ENCODE results near the gene KRR1.

KRR1 gene

DNA sequence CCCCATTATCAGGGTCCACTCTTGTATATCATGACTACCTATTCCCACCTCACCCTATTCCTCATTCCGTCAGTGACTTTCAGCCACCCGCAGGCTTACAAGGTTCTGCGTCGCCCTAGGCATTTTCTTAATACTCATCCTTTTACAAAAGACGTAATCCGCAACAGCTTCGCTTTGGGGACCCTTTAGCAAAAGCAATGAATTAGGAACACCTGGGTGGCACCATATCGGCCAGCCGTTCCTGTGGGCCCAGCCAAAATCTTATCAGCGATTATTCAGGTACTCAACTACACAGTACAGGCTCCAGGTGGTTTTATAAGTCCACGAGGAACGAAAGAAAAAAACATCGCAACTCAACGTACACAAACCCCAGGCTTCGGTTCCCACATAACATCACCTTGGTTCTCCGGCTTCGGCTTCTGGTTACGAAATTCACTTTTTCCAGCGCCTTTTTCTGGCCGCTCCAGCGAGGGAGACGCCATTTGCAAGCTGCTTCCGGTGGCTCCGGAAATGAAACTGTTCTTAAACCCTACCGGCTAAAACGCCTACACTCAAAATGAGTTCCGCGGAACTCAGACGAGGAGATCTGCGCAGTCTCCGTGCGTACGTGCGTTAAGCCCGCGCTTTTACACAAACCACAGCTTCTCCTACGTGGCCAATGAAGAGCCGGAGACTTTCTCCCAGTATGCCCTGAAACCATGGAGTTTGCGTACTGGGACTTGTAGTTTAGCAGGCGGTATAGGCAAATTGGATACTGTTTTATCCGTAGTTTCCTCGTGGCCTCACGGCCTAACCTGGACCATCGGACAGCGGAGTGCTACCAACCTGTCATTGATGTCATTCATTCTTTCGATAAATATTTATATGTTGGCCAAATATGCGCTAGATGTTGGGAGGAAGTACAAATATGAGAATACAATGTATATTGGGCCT is at the start of gene KRR1:
KRR1 (minus strand) TSS at position 494 of the 933 bp plus-strand sequence; CDS start at position 482, 12 bp downstream.
- DNase-seq (ENCODE audit: low read depth): peak; percentile 82

- DNase-seq (ENCODE audit: low read depth): no peak
Observed at GRCh38 chr12:75560167-75560566, 48.8 kb upstream of the KRR1 start.

DNA sequence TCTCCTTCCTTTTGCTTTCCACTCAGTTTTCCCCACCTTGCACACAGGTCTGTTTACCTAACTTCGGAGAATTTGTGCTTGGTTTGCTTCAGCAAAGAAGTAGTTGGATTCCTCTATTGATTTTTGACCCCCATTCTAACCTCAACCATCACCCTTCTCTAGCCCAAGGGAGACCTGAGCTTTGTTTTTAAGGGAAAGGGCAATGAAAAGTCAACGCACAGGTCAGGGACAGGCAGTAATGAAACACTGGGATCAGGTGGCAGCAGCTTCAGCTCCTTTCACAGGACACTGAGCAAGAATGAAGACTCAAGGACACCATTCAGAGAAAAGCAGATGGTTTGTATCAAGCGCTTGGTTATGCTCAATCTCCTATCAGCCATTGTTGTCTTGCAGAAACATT is 46.9 kb upstream of the KRR1 start:
- DNase-seq (ENCODE audit: low read depth): no peak

DNA sequence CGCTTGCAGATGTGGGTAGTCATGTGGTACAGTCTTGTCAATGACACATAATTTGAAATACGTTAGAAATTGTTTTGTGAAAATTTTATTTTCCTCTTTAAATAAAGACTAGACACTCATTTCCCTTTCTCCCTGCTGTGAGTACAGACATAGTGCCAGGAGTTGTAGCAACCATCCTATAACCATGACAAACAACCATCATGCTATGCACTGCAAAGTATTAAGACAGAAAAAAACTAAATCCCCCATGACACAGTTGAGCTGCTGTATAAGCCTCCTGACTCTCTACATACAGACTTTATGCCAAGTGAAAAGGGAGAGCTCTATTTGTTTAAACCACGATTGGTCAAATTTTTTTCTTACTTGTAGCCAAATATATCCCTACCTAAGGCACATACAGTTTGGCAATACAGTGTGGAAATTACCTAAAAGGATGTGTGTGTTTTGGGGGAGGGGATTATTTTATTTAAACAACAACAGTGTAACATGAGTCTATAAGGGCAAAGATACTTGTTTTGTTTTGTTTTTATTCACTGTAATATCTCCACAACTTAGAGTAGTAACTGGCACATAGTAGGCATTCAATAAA is 45.0 kb upstream of the KRR1 start:
- DNase-seq (ENCODE audit: low read depth): no peak

DNA sequence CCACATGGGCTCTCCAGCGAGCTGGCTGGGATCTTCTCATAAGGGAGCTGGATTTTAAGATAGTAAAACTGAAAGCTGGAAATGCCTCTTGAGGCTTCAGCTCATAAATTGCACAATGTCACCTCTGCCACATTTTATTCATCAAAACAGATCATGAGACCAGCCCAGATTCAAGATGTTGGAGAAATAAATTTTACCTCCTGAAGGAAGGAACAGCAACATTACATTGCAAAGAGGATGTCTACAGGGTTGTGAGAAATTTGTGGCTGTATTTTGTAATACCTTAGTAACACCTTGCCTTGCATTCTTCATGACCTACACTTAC is 43.1 kb upstream of the KRR1 start:
- no peak for DNase-seq (ENCODE audit: low read depth)

DNA sequence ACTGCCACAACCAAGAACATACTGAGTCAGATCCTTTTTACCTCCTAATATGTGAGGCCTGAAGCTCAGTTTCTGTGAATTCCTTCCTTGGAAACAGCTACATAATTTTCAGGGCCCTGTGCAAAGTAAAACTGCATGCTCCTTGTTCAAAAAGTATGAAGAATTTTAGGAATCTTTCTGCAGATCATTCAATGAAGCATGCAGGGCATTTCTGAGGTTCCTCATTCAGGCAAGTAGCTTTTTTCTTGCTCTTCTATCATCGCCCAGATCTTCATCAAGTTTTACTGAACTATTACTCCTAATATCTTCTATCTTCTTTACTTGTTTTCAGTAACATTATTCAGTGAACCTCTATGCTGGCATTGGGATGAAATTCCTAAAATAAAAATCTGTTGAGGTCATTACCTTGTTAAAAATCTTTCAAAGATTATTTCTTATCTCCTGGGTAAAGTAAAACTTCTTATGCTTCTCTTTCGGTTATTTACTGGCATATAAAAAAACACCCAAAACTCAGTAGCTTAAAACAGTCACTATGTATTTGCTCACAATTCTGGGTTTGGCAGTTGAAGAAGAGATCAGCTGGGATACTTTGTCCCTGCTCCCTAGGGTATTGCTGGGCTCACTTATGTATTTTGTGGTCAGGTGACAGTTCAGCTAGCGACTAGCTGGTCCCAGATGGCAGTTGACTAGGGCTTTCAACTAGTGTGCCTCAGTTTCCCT is 42.6 kb upstream of the KRR1 start:
- DNase-seq (ENCODE audit: low read depth): no peak

- no peak for DNase-seq (ENCODE audit: low read depth)
Observed at GRCh38 chr12:75553398-75553797, 42.0 kb upstream of the KRR1 start.

- no peak for DNase-seq (ENCODE audit: low read depth)
Observed at GRCh38 chr12:75551477-75551876, 40.1 kb upstream of the KRR1 start.

GRCh38 chr12:75550401-75551240 is 39.2 kb upstream of the KRR1 start:
- no peak for DNase-seq (ENCODE audit: low read depth)

DNA sequence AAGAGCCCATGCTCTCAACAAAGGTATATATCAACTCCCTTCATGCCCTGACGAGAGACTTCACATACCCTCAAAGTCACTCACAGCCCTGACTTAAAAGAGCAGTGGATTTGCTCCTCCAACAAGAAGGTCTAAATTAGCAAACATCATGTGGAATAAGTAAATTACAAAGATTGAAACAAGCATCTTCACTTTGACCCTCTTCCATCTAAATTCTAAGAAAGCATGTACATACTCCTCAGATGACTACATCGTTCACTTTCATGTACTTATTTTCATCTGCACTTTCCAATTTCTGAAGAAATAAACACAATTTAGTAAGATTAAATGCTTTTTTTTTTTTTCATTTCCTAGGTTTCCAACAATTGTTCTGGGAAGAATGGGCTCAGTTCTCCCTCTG is 38.6 kb upstream of the KRR1 start:
- no peak for DNase-seq (ENCODE audit: low read depth)

GRCh38 chr12:75548879-75549278 is 37.5 kb upstream of the KRR1 start:
- DNase-seq (ENCODE audit: low read depth): no peak

DNA sequence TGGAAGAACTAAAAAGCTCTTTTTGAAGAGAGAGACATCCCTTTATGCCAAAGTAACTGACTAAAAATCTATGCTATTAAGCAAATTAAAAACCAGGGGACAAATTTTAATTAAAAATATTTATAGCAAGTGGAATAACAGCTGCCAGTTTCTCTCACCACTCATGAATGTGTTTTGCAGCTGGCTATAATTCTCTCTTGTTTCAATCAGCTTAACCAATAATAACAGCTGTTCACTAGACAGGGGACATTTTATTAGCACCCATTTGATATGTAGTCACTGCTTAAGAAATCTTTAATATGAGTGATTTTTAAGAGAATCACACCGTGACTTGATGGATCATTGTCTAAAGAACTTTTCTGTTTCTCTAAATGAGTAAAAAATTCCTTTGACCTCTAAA is 34.2 kb upstream of the KRR1 start:
- DNase-seq (ENCODE audit: low read depth): no peak

- DNase-seq (ENCODE audit: low read depth): no peak
Observed at GRCh38 chr12:75543529-75543928, 32.1 kb upstream of the KRR1 start.

GRCh38 chr12:75542942-75543341 is 31.5 kb upstream of the KRR1 start:
- no peak for DNase-seq (ENCODE audit: low read depth)

DNA sequence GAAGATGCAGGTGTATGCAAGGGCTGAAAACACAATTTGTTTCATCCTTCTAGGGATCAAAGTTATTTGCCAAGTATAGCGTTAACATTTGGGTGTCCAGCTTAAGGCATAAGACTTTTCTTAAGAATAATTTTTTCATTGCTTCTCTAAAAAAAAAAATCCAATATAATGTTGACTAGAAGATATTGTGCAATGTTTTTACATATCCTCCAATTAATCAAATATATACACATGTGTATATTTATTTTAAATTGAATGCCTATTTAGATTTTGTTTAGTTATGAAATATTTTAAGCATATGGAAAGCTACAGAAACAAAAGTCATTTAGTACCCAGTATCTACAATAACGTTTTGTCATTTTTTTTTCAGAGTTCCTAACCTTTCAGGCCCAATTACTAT is 28.5 kb upstream of the KRR1 start:
- no peak for DNase-seq (ENCODE audit: low read depth)

- no peak for DNase-seq (ENCODE audit: low read depth)
Observed at GRCh38 chr12:75533239-75533638, 21.8 kb upstream of the KRR1 start.

DNA sequence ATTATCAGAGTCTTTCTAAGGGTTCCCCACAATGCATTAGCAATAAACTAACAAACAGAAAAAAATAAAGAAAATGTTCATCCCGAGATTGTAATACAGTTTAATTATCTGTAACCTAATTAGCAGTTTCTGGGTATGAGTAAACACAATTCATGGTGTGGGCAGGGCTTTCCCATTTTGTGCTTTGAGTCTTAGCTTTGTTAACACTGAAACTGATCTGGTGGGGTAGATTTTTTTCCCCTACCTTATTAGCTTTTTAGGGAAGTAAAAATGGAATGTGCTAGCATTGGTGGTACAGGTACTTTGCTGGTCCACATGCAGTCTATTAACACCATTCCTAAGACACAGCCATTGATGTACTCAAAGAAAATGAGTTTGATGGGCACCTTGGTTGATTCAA is 18.4 kb upstream of the KRR1 start:
- DNase-seq (ENCODE audit: low read depth): no peak

DNA sequence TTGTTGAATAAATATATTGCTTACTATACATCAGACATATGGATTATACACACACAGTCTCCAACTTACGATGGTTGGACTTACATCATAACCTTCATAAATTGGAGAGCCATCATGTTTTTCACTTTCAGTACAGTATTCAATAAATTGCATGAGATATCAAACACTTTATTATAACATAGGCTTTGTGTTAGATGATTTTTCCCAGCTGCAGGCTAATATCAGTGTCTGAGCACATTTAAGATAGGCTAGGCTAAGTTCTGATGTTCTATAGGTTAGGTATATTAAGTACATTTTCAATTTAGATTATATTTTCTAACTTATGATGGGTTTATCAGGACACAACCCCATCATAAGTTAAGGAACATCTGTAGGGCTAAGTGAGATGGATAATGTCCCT is 17.9 kb upstream of the KRR1 start:
- DNase-seq (ENCODE audit: low read depth): no peak

GRCh38 chr12:75528692-75529091 is 17.3 kb upstream of the KRR1 start:
- DNase-seq (ENCODE audit: low read depth): no peak

DNA sequence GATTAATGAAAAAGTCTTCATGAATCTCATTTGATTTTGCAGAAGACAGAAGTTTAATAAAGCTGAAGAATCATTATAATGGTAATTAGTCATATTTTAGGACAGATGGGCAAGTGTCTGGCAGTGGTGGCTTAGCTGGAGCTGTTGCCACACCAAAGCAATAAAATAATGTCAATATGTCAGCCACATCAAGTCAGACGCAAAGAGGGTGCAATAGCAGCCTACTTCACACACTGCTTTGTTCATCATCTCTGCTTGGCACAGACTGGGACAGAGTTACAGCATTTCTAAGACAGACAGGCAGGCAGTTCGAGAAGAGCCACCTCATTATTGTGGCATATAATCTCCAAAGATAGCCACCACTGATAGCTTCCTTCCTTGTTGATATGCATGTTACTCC is 16.9 kb upstream of the KRR1 start:
- DNase-seq (ENCODE audit: low read depth): no peak

DNA sequence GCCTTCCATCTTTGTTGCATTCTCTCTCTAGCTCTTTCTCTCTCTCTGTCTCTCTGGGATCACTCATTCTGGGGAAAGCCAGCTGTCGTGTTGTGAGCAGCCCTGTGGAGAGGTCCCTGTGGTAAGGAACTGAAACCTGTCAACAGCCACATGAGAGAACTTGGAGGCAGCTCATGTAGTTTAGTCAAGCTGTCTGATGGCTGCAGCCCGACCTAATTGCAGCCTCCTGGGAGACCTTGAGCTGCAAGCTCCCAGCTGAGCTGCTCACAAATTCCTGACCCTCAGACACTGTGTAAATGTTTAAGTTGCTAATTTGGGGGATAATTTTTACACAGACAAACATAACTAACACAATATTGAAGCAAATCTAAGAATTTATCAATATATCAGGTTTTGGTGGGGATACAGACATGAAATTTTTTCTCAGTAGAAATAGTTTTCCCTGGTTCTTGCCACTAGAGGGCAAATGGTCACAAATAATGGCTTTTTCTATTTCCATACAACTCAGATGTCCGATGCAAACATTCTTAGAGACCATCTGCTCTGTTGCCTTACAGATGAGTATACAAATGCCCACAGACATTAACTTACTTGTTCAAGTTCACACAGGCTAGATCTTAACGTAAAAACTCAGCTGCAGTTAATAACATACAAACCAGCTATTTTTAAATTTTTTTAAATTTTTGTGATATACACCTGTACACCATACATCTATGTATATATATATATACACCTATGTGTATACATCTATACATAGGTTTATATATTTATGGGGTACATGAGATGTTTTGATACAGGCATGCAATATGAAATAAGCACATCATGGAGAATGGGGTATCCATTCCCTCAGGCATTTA is 15.5 kb upstream of the KRR1 start:
- no peak for DNase-seq (ENCODE audit: low read depth)
